ENCODE data around the gene BICD2. TPM values are rescaled to one million over a fixed set of nuclear protein-coding genes. Genes with fewer than 3 reads are reported as not detected.

BICD2 gene
- total RNA-seq, 1 donor from 2014 or later = 29.1 TPM

DNA sequence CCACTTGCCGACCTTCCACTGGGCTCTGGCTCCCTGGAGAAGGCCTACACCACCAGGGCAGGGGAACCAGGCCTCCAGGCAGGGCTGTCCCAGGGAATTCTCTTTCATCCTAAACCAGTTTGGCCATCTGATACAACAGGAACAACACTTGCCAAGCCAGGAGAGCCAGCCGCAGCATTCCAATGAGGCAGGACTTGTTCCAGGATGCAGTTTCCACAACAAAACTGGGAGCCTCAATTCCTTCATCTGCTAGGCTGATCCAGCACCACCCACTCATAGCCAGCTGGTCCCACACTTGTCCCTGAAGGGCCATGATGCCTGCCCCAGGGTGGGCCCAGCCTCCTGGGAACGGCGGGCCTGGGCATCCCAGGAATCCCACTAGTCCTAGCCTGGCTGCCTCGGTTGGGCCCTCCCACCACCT, 26.0 kb downstream of the BICD2 start:
- no peak overlapping the region for H3K4me3 ChIP-seq
- TF ChIP-seq, protein P1, sequence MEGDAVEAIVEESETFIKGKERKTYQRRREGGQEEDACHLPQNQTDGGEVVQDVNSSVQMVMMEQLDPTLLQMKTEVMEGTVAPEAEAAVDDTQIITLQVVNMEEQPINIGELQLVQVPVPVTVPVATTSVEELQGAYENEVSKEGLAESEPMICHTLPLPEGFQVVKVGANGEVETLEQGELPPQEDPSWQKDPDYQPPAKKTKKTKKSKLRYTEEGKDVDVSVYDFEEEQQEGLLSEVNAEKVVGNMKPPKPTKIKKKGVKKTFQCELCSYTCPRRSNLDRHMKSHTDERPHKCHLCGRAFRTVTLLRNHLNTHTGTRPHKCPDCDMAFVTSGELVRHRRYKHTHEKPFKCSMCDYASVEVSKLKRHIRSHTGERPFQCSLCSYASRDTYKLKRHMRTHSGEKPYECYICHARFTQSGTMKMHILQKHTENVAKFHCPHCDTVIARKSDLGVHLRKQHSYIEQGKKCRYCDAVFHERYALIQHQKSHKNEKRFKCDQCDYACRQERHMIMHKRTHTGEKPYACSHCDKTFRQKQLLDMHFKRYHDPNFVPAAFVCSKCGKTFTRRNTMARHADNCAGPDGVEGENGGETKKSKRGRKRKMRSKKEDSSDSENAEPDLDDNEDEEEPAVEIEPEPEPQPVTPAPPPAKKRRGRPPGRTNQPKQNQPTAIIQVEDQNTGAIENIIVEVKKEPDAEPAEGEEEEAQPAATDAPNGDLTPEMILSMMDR (IDR thresholded peaks at IDR 0.05) = no peak
- intact Hi-C loops (cut with DNase I) = no loop called here
- no peak for DNase-seq (ENCODE audit: low spot score in 2 of 2)
- H3K36me3 ChIP-seq = no peaks in the 10 kb centered on the region
- peaks cover 11 to 22% of the 10 kb centered on the region in 2 donors for H3K4me1 ChIP-seq
- H3K9me3 ChIP-seq = no peaks in the 10 kb centered on the region
- H3K27ac ChIP-seq = peak overlapping the region; percentile 50 to 66
- no peaks in the 10 kb centered on the region for H3K27me3 ChIP-seq

DNA sequence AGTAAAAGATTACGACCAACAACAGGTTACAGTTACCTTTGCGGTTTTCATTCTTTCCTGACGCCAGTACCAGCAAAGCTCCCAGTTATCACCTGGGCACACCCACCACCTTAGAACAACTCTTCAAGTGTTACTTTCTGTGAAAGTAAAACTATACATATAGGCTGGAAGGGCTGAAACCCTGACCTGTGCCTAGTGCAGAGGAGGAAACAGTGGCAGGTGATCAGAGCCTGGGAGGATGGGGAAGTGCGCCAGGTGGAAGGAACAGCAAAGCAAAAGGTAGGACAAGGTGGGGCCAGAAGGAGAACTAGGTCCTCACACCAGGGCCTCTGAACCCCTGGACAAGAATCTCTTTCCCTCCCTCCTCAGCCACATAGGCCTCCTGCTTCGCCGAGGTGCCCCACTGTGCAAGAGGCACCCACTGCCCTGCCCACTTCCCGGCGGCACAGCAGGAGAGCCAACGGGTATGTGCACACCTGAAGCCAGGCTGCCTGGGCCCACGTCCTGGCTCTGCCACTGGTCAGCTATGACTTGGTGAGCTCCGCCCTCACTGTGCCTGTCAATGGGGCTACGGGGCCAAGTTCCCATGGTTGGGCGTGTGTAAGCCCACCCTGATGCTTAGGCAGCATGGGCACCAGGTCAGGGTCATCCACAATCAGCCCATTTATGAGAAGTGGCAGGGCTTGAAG, 26.9 kb downstream of the BICD2 start:
- Histone ChIP-seq H3K4me1 (peaks cover 11 to 22% of the 10 kb centered on the region in 2 donors), H3K4me3 (no peak overlapping the region), H3K27ac (peak overlapping the region in 1 of 2 donors; percentile 50), H3K9me3 (no peaks in the 10 kb centered on the region), H3K36me3 (no peaks in the 10 kb centered on the region), H3K27me3 (no peaks in the 10 kb centered on the region)
- TF ChIP-seq, protein P1 (IDR thresholded peaks at IDR 0.05) = no peak
- DNase-seq (ENCODE audit: low spot score in 2 of 2) = no peak
- intact Hi-C loops (cut with DNase I) = no loop called here

DNA sequence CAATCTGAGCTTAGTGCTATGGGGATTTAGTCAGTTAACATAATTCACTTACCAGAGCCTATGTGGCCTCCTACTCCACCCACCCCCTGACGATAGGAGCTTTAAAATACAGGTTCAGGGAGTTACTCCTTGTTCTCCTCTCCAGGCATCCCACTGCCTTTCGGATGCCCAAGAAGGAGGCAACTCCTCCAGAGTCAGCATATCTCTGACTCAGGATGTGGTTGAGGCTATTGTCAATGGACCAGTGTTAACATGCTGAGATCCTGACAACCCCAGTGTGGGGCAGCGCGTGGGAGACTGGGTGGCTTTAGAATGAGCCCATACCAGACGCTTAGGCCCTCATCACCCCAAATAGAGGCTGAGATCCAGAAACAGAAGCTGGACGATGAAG, 27.4 kb downstream of the BICD2 start:
- no peak for DNase-seq (ENCODE audit: low spot score in 2 of 2)
- Histone ChIP-seq H3K4me1 (peaks cover 11 to 22% of the 10 kb centered on the region in 2 donors), H3K36me3 (no peaks in the 10 kb centered on the region), H3K4me3 (no peak overlapping the region), H3K27me3 (no peaks in the 10 kb centered on the region), H3K9me3 (no peaks in the 10 kb centered on the region), H3K27ac (no peak overlapping the region)
- intact Hi-C loops (cut with DNase I) = no loop called here
- TF ChIP-seq, protein P1 (IDR thresholded peaks at IDR 0.05) = no peak

DNA sequence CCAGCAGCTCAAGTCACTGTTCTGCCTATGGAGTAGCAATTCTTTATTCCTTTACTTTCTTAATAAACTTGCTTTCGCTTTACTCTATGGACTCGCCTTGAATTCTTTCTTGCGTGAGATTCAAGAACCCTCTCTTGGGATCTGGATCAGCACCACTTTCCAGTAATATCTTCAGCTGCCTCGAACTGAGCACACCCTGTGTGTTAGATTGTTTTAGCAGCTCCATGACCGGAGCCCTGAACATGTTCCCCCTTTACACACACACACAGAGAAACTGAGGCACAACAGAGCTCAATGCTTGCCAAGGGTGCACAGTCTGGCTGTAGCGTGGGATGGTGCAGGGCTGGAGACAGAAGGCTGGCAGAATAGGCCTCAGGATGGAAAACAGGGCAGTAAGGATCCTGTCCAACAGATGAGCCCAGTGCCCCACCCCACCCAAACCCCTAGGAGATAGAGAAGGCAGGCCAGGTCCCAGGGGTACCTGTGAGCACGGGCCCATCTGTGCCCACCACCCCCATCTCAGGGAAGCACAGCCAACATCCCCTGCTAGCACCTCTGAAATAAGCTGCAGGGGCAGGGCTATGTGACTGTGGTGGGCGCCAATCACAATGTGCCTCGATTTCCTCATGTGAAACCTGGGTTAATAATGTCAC, 27.9 kb downstream of the BICD2 start:
- H3K4me1 ChIP-seq = peaks cover 11 to 22% of the 10 kb centered on the region in 2 donors
- H3K9me3 ChIP-seq = no peaks in the 10 kb centered on the region
- H3K4me3 ChIP-seq = no peak overlapping the region
- no peak overlapping the region for H3K27ac ChIP-seq
- TF ChIP-seq, protein P1 (IDR thresholded peaks at IDR 0.05) = no peak
- DNase-seq (ENCODE audit: low spot score in 2 of 2) = no peak
- intact Hi-C loops (cut with DNase I) = no loop called here
- H3K27me3 ChIP-seq = no peaks in the 10 kb centered on the region
- H3K36me3 ChIP-seq = no peaks in the 10 kb centered on the region

DNA sequence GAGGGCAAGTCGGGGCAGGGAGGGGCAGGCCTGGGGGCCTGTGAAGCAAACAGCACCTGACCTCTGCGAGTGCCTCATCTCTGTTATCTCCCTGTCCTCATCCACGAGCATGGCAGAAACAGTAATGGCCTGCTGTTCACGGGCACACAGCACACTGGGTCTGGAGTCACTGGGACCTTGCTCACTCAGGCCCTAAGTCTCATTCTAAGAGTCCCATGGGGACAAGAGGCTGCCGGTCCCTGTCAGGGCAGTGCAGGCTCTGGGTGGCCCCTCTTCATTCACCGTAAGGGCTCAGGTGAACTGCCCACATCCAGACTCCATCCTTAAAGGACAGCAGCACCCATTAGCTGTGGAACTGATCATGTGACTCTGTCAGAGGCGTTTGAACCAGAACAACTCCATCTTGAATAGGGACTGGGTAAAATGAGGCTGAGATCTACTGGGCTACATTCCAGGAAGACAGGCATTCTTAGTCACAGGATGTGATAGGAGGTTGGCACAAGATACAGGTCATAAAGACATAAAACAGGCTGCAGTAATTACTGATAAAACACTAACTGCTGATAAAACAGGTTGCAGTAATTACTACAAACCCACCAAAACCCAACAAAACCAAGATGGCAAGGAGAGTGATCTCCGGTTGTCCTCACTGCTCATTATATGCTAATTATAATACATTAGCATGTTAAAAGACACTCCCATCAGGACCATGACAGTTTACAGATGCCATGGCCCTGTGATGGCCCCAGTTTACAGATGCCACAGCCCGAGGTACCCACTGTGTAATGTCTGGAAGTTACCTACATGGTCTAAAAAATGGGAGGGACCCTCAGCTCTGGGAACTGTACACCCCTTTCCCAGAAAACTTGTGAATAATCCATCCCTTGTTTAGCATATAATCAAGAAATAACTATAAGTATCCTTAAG, 28.7 kb downstream of the BICD2 start:
- H3K36me3 ChIP-seq = no peaks in the 10 kb centered on the region
- H3K27me3 ChIP-seq = no peaks in the 10 kb centered on the region
- H3K4me1 ChIP-seq = peaks cover 9 to 19% of the 10 kb centered on the region in 2 donors
- peak in 1 of 2 donors; percentile 47 for DNase-seq (ENCODE audit: low spot score in 2 of 2)
- TF ChIP-seq, protein P1 (IDR thresholded peaks at IDR 0.05) = no peak
- H3K4me3 ChIP-seq = no peak overlapping the region
- no peaks in the 10 kb centered on the region for H3K9me3 ChIP-seq
- intact Hi-C loops (cut with DNase I) = no loop called here
- H3K27ac ChIP-seq = no peak overlapping the region

Measured in ascending aorta (tissue), 2 donors.